Mucosa of rectum (tissue), 2 donors: ENCODE data around the gene B3GAT1.
"Not testable (repeated sequence)": the region's sequence is repeated elsewhere in the genome, so short reads cannot be mapped to it uniquely, and the experiment has no call there.

Experiments used
- H3K27ac ChIP-seq, 2 donors: one replicate each; pipeline ENCODE4 v1.7.0; 2013; ENCODE audit warnings: inconsistent platforms in 2 of 2, low read depth in 2 of 2, low read length in 2 of 2
- H3K27me3 ChIP-seq, 2 donors: one replicate each; pipeline ENCODE4 v1.7.0; 2013; ENCODE audit warnings: low read length in 2 of 2; ENCODE audit not compliant: control insufficient read depth in 2 of 2, insufficient read depth in 2 of 2
- H3K36me3 ChIP-seq, 2 donors: one replicate each; pipeline ENCODE4 v1.7.0; 2013; ENCODE audit warnings: low read length in 2 of 2; ENCODE audit not compliant: control insufficient read depth in 2 of 2, insufficient read depth in 2 of 2
- H3K4me1 ChIP-seq, 2 donors: one replicate each; pipeline ENCODE4 v1.7.0; 2013; ENCODE audit warnings: low read length in 2 of 2, mild to moderate bottlenecking in 1 of 2; ENCODE audit not compliant: control insufficient read depth in 2 of 2, insufficient read depth in 2 of 2
- H3K4me3 ChIP-seq, 2 donors: one replicate each; pipeline ENCODE4 v1.7.0; 2013; ENCODE audit warnings: low read length in 2 of 2
- H3K9ac ChIP-seq, 2 donors: one replicate each; pipeline ENCODE4 v1.7.0; 2013; ENCODE audit warnings: low read length in 2 of 2, low read depth in 1 of 2, mild to moderate bottlenecking in 1 of 2
- H3K9me3 ChIP-seq, 2 donors: one replicate each; pipeline ENCODE4 v1.7.0; 2013; ENCODE audit warnings: low read length in 2 of 2; ENCODE audit not compliant: control insufficient read depth in 2 of 2
- donor health status: healthy.
- donor health status: Normal muscosa, but diverticular disease.

The B3GAT1 gene, protein sequence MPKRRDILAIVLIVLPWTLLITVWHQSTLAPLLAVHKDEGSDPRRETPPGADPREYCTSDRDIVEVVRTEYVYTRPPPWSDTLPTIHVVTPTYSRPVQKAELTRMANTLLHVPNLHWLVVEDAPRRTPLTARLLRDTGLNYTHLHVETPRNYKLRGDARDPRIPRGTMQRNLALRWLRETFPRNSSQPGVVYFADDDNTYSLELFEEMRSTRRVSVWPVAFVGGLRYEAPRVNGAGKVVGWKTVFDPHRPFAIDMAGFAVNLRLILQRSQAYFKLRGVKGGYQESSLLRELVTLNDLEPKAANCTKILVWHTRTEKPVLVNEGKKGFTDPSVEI

GRCh38 chr11:134412203-134413042 is at the start of gene B3GAT1:
Gene B3GAT1 (minus strand): TSS chr11:134412242. CDS start chr11:134387659, 24,583 bp downstream.
- H3K4me1 ChIP-seq = peaks cover 0 to 4% of the 10 kb centered on the region in 2 donors
- peaks cover 37 to 52% of the 10 kb centered on the region in 2 donors for H3K27me3 ChIP-seq

GRCh38 chr11:134461621-134462020 is 49.6 kb upstream of the B3GAT1 start:
- Histone ChIP-seq H3K27me3 (peaks cover 0 to 6% of the 10 kb centered on the region in 2 donors), H3K9ac (no peak overlapping the region), H3K9me3 (peaks cover 3 to 5% of the 10 kb centered on the region in 2 donors), H3K36me3 (no peaks in the 10 kb centered on the region), H3K4me3 (no peak overlapping the region), H3K27ac (no peak overlapping the region), H3K4me1 (peaks cover 3 to 4% of the 10 kb centered on the region in 2 donors)

More at GRCh38 chr11:134412203-134413042, at the start of gene B3GAT1:
- no peaks in the 10 kb centered on the region for H3K9me3 ChIP-seq
- H3K36me3 ChIP-seq = no peaks in the 10 kb centered on the region
- no peak within 1 kb of the TSS for H3K9ac ChIP-seq
- no peak within 1 kb of the TSS for H3K4me3 ChIP-seq
- H3K27ac ChIP-seq = no peak within 1 kb of the TSS

DNA sequence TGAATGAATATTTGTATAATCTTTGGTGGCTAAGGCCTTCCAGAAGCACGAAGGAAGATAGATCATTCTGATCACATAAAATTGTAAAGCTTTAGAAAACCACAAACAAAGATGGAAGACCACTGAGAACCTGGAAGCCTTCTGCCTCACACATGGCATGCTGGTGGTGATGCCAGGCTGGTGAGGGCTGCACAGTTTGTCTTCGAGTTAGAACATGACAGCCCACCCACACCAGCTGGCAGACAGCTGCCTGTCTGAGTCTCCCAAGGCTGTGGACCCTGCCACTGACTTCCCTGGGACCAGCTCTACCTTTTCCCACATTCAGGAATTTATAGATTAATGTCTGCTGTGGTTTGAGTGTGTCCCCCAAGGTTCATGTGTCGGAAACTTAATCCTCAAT is 48.8 kb upstream of the B3GAT1 start:
- H3K4me1 ChIP-seq = peaks cover 0 to 3% of the 10 kb centered on the region in 2 donors
- H3K9me3 ChIP-seq = peaks cover 3 to 5% of the 10 kb centered on the region in 2 donors
- H3K4me3 ChIP-seq = no peak overlapping the region
- no peaks in the 10 kb centered on the region for H3K36me3 ChIP-seq
- H3K27me3 ChIP-seq = peaks cover 0 to 6% of the 10 kb centered on the region in 2 donors
- H3K9ac ChIP-seq = no peak overlapping the region
- no peak overlapping the region for H3K27ac ChIP-seq

DNA sequence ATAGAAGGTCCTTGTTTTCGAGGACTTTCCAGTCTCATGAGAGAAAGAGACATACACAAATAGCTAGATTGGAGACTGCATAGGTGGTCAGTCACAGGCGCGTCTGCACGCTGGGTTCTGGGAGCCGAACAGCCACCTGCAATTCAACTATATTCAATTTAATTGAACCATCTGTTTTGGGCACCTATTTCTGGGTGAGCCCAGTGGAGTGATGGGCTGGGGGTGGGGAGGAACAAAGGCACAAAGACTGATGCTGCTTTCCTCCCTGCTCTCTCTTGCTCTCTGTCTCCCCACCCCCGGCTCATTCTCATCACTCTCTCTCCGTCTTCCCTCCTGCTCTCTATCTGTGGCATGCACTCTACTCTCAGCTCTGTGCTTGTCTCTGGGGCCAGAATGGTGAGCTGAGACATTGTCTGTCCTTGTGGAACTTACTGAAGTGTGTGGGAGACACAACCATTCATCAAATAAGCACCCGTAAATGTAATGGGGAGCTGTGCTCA is 48.1 kb upstream of the B3GAT1 start:
- no peak overlapping the region for H3K9ac ChIP-seq
- H3K27ac ChIP-seq = no peak overlapping the region
- no peaks in the 10 kb centered on the region for H3K4me1 ChIP-seq
- H3K4me3 ChIP-seq = no peak overlapping the region
- H3K27me3 ChIP-seq = peaks cover 0 to 6% of the 10 kb centered on the region in 2 donors
- H3K36me3 ChIP-seq = no peaks in the 10 kb centered on the region
- H3K9me3 ChIP-seq = peaks cover 3 to 5% of the 10 kb centered on the region in 2 donors

DNA sequence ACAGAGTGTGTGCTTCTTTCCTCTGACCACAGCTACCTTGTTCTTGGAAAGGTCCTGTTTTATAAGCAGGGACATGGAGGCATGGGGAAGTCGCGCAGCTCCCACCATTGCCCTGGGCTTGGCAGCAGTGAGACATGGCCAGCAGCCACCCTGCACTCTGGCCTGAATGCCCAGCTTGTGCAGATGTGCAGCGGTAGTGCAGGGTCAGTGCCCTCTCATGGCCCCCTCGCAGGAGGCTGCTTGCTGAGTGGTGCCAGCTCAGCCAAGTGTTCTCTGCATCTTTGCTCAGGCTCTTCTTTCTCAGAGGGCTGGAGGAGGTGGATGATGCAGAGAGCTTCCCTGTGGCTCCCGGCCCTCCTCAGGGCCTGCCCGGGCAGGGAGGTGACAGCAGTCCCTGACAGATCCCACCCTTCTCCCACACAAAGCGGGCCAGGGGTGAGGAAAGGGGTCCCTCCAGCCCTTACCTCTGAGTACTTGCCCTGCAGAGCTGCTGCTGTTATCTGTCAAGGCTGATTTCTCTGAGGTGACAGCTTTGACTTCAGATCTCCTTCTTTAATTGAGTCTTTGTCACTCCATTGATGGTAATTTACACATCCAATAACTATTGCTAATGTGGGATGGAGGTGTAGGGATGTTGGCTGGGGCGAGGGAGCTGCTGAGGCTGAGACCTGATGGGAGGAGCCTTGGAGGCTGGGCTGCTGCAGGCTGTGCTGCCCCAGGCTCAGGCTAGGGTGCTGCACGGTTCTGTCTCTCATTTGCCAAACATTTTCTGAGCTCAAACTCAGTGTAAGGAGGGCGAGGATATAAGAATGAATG is 47.4 kb upstream of the B3GAT1 start:
- Histone ChIP-seq H3K4me3 (no peak overlapping the region), H3K36me3 (no peaks in the 10 kb centered on the region), H3K27me3 (peaks cover 0 to 6% of the 10 kb centered on the region in 2 donors), H3K27ac (no peak overlapping the region), H3K4me1 (no peaks in the 10 kb centered on the region), H3K9ac (no peak overlapping the region), H3K9me3 (peaks cover 3 to 5% of the 10 kb centered on the region in 2 donors)

GRCh38 chr11:134457411-134458007 is 45.5 kb upstream of the B3GAT1 start:
- H3K36me3 ChIP-seq, H3K4me1 ChIP-seq, H3K4me3 ChIP-seq, H3K9ac ChIP-seq, H3K9me3 ChIP-seq, H3K27ac ChIP-seq, H3K27me3 ChIP-seq: not testable (repeated sequence)

GRCh38 chr11:134455516-134455915 is 43.5 kb upstream of the B3GAT1 start:
- H3K4me1 ChIP-seq = no peaks in the 10 kb centered on the region
- H3K9me3 ChIP-seq = peaks cover 3 to 5% of the 10 kb centered on the region in 2 donors
- no peak overlapping the region for H3K9ac ChIP-seq
- no peak overlapping the region for H3K27ac ChIP-seq
- no peaks in the 10 kb centered on the region for H3K36me3 ChIP-seq
- no peak overlapping the region for H3K4me3 ChIP-seq
- no peaks in the 10 kb centered on the region for H3K27me3 ChIP-seq

DNA sequence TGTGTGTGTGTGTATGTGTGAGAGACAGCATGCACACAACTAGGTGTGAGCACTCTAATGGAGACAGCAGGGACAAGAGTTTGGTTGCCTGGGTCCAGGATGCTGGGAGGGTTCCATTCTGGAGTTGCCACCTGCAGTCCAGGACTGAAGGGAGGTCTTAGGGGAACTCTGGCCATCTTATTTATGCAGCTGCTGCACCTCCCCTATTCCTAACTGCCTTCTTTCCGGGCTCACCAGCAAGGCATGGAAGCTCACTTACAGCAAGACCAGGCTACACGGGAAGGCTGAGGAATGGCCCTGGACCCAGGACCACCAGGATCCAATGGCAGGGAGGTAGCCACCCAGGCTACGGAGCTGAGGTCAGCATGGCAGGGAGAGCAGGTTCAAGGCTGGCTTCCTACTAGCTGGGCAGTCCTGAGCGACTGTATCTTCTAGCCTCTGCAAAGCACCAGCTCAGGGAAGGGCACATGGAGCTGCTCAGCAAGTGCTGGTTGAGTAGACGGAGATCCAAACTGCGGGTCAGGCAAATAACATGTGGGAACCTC is 42.2 kb upstream of the B3GAT1 start:
- H3K9ac ChIP-seq = no peak overlapping the region
- H3K4me1 ChIP-seq = no peaks in the 10 kb centered on the region
- no peak overlapping the region for H3K27ac ChIP-seq
- H3K36me3 ChIP-seq = no peaks in the 10 kb centered on the region
- H3K9me3 ChIP-seq = peaks cover 3 to 5% of the 10 kb centered on the region in 2 donors
- H3K4me3 ChIP-seq = no peak overlapping the region
- H3K27me3 ChIP-seq = no peaks in the 10 kb centered on the region

- Histone ChIP-seq H3K36me3 (no peaks in the 10 kb centered on the region), H3K27ac (no peak overlapping the region), H3K9me3 (peaks cover 3 to 5% of the 10 kb centered on the region in 2 donors), H3K4me1 (no peaks in the 10 kb centered on the region), H3K4me3 (no peak overlapping the region), H3K27me3 (no peaks in the 10 kb centered on the region), H3K9ac (no peak overlapping the region)
Observed at GRCh38 chr11:134453441-134453840, 41.4 kb upstream of the B3GAT1 start.
